Epithelial cell of esophagus (primary cell): ENCODE measurements around the gene CCDC85C.

Experiments
- DNase-seq: peaks from one replicate; pipeline ENCODE4 v3.0.0; 2010; ENCODE audit warnings: low read depth
- H3K4me3 ChIP-seq: 2 replicates; pipeline ENCODE4 v1.5.1; 2011; ENCODE audit warnings: mild to moderate bottlenecking, low read length, control low read depth
- CTCF ChIP-seq: IDR thresholded peaks from 2 replicates; pipeline ENCODE4 v1.5.1; 2011; ENCODE audit warnings: low read depth, mild to moderate bottlenecking, low read length, control low read depth, inconsistent platforms; ENCODE audit not compliant: insufficient read depth; ENCODE audit errors: missing control alignments

The CCDC85C gene

GRCh38 chr14:99603471-99604277 lies at the start of gene CCDC85C:
TSS of gene CCDC85C (minus strand) at chr14:99604207. CDS start at chr14:99603959, 248 bp downstream.
- peak; percentile 54 for DNase-seq
- no peak for TF ChIP-seq CTCF
- H3K4me3 ChIP-seq = peak within 1 kb of the TSS; percentile 75

- no peak overlapping the region for H3K4me3 ChIP-seq
- DNase-seq = no peak
- no peak for TF ChIP-seq CTCF
Observed at GRCh38 chr14:99651953-99652746, 48.1 kb upstream of the CCDC85C start.

- no peak for DNase-seq
- TF ChIP-seq CTCF = no peak
- no peak overlapping the region for H3K4me3 ChIP-seq
Observed at GRCh38 chr14:99650189-99650588, 46.2 kb upstream of the CCDC85C start.

- DNase-seq = no peak
- TF ChIP-seq CTCF = no peak
Observed at GRCh38 chr14:99649643-99650042, 45.6 kb upstream of the CCDC85C start.

GRCh38 chr14:99649219-99649618 lies 45.2 kb upstream of the CCDC85C start:
- no peak for TF ChIP-seq CTCF
- no peak overlapping the region for H3K4me3 ChIP-seq
- DNase-seq = peak; percentile 47

More at GRCh38 chr14:99649643-99650042, 45.6 kb upstream of the CCDC85C start:
- no peak overlapping the region for H3K4me3 ChIP-seq

- H3K4me3 ChIP-seq = no peak overlapping the region
- no peak for DNase-seq
- TF ChIP-seq CTCF = no peak
Observed at GRCh38 chr14:99648027-99648784, 44.2 kb upstream of the CCDC85C start.
